ENCODE measurements around the gene STUB1.
A peak's percentile ranks its signal among the peaks of the same experiment; 100 is the strongest.
"Not testable (repeated sequence)": the region's sequence is repeated elsewhere in the genome, so short reads cannot be mapped to it uniquely, and the experiment has no call there.

The STUB1 gene

GRCh38 chr16:712740-713250 lies 32.6 kb downstream of the STUB1 start:
- not testable (repeated sequence) for DNase-seq (ENCODE audit: low spot score)

- no peak for DNase-seq (ENCODE audit: low spot score)
Observed at GRCh38 chr16:714079-714478, 33.9 kb downstream of the STUB1 start.

GRCh38 chr16:714558-715476 lies 34.6 kb downstream of the STUB1 start, which contains the start of gene METRN:
Gene METRN (plus strand): TSS chr16:715118. CDS start chr16:715290, 172 bp downstream.
- DNase-seq (ENCODE audit: low spot score) = peak; percentile 94

GRCh38 chr16:715477-716199 lies 35.4 kb downstream of the STUB1 start:
- DNase-seq (ENCODE audit: low spot score) = no peak

- no peak for DNase-seq (ENCODE audit: low spot score)
Observed at GRCh38 chr16:716200-716568, 36.0 kb downstream of the STUB1 start.

- DNase-seq (ENCODE audit: low spot score) = no peak
Observed at GRCh38 chr16:716768-717325, 36.6 kb downstream of the STUB1 start.

- no peak for DNase-seq (ENCODE audit: low spot score)
Observed at GRCh38 chr16:717450-718245, 37.4 kb downstream of the STUB1 start.

- DNase-seq (ENCODE audit: low spot score) = no peak
Observed at GRCh38 chr16:718389-718788, 38.2 kb downstream of the STUB1 start.

GRCh38 chr16:718922-719321 lies 38.7 kb downstream of the STUB1 start:
- DNase-seq (ENCODE audit: low spot score) = no peak

- no peak for DNase-seq (ENCODE audit: low spot score)
Observed at GRCh38 chr16:719815-720446, 39.7 kb downstream of the STUB1 start.

- DNase-seq (ENCODE audit: low spot score) = peak; percentile 57
Observed at GRCh38 chr16:720447-720989, 40.3 kb downstream of the STUB1 start.

- peak; percentile 90 for DNase-seq (ENCODE audit: low spot score)
Observed at GRCh38 chr16:720990-721764, 41.0 kb downstream of the STUB1 start, which contains the start of gene ANTKMT. Gene ANTKMT (plus strand): TSS chr16:721146. CDS start chr16:721275, 129 bp downstream.

- no peak for DNase-seq (ENCODE audit: low spot score)
Observed at GRCh38 chr16:721765-722540, 41.7 kb downstream of the STUB1 start.

- no peak for DNase-seq (ENCODE audit: low spot score)
Observed at GRCh38 chr16:722835-723633, 42.8 kb downstream of the STUB1 start.

- DNase-seq (ENCODE audit: low spot score) = no peak
Observed at GRCh38 chr16:723695-724094, 43.5 kb downstream of the STUB1 start.

- DNase-seq (ENCODE audit: low spot score) = no peak
Observed at GRCh38 chr16:724188-725040, 44.2 kb downstream of the STUB1 start.

GRCh38 chr16:725041-725376 lies 44.8 kb downstream of the STUB1 start:
- no peak for DNase-seq (ENCODE audit: low spot score)

Data from germinal center (tissue), 1 donor.